ENCODE measurements around the gene RNASE2.
"Not testable (repeated sequence)": the region's sequence is repeated elsewhere in the genome, so short reads cannot be mapped to it uniquely, and the experiment has no call there.

The RNASE2 gene

GRCh38 chr14:20954736-20955537 lies at the start of gene RNASE2:
Gene RNASE2, plus strand, starts transcription at chr14:20955487. Its CDS starts 285 bp downstream, at chr14:20955772.
- not testable (repeated sequence) for DNase-seq

- DNase-seq: no peak
Observed at GRCh38 chr14:20905676-20906075, 49.6 kb upstream of the RNASE2 start.

DNA sequence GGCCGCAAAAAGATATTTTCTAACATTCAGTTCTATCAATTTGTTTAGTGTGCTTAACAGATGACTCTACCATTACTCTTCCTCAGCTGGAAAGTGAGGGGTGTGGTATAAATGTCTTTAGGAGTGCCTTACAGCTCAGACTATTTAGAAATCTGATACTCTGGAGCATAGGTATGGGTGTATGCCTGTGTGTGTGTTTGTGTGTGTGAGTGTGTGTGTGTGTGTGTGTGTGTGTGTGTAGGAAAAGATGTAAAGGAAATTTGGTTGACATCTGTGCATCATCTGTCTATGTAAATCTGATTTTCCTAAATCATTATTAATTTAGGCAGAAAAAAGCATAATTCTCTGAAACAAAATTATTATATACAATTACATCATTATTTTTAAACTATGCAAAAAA lies 48.1 kb upstream of the RNASE2 start:
- no peak for DNase-seq

GRCh38 chr14:20910822-20911221 lies 44.5 kb upstream of the RNASE2 start:
- not testable (repeated sequence) for DNase-seq

- DNase-seq: not testable (repeated sequence)
Observed at GRCh38 chr14:20919038-20919756, 36.1 kb upstream of the RNASE2 start.

- not testable (repeated sequence) for DNase-seq
Observed at GRCh38 chr14:20923766-20924297, 31.5 kb upstream of the RNASE2 start.

DNA sequence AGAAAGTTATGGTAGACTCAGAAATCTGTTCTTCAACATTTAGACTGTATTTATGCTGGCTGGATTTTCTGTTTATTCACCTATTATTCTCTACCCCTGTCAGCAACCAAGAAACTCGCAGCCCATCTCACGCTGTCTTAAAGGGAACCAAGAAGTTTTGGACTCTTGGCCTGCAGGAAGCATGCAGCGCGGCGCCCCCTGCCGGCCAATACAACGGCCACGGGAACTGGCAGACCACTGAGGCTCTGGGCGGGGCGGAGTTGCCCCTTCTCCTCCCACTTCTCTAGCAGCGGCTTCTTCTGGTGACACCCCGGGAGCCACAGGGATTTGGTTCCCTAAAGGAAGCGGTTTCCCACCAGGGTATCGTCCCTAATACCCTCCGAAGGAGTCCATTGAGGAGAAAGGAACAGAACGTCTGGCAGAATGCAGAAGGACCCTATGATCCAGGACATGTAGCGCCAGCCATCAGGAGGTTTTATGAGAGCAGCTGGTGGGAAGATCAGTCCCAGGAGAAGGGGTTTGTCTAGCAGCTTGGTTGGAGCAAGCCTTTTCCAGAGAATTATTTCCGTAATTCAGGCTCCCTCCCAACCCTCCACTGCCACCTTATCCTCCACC lies 21.0 kb upstream of the RNASE2 start:
- peak; percentile 40 to 49 for DNase-seq

DNA sequence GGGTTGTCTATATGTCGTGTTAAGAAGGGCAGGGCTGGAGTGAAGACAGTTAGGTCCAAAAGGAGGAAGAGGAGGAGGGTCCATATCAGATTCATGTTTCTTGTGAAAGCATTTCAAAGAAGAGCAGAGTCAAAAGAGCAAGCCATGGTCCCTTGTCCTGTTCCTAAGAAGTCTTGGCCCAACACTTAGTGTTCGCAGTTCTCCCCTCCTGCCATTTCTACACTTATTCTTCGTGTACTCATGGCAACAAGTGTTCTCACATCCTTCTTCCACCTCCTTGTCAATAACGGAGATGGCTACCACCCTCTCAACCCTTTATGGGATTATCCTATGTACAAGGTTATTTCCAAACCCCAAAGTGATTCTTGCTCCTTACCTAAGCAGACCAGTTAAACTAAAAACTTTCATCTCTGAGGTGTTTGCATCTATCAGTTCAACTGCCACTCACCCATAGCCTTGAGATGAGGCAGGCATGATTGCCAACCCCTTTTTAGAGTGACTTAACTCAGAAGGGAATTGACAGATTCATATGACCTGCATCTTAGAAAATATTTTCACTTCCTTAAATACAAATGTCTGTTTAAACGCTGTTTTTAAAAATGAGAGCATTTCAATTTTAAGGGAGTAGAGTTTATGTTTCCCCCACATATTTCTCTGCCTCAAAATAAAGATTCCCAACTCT lies 19.8 kb upstream of the RNASE2 start:
- DNase-seq: no peak

DNA sequence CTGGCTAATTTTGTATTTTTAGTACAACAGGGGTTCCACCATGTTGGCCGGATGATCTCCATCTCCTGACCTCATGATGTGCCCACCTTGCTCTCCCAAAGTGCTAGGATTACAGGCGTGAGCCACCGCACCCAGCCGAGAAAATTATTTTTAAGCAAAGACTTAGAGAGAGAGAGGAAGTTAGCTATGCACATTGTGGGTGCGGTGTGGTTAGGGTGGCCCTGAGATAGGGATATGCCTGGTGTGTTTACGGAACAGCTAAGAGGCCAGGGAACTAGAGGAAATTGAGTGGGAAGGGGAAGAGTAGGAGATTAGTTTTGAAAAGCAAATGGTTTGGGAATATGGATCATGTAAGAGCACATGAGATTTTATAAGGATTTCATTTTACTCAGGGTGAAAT lies 10.1 kb upstream of the RNASE2 start:
- DNase-seq: not testable (repeated sequence)

DNA sequence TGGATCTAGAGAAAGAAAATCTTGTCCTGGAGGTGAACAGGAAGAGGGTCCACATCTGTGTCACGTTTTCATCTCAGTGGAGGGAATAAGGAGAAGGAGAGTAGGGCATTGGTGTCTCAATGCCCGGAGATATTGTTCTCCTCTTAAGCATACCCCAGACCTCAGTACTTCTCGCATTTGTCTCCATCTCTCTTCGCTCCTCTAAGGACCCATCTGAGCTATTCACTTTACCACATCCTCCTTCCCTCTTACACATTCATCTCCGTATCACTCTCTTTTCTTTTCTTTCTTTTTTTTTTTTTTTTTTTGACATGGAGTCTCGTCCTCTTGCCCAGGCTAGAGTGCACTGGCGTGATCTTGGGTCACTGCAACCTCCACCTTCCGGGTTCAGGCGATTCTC lies 8.6 kb upstream of the RNASE2 start:
- not testable (repeated sequence) for DNase-seq

DNA sequence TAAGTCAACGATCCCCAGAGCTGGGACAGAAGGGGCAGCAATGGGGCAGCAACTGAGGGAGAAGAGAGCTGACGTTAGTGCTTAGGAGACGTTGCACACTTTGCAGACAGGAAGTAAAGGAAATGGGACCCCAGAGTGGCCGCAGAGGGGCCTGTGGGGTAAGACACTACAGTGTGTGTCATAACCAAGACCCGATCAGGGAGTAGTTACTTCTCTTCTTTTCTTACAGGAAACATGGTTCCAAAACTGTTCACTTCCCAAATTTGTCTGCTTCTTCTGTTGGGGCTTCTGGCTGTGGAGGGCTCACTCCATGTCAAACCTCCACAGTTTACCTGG lies 219 bp downstream of the RNASE2 start:
- DNase-seq: not testable (repeated sequence)

- DNase-seq: no peak
Observed at GRCh38 chr14:20956376-20956976, 1.2 kb downstream of the RNASE2 start.

DNA sequence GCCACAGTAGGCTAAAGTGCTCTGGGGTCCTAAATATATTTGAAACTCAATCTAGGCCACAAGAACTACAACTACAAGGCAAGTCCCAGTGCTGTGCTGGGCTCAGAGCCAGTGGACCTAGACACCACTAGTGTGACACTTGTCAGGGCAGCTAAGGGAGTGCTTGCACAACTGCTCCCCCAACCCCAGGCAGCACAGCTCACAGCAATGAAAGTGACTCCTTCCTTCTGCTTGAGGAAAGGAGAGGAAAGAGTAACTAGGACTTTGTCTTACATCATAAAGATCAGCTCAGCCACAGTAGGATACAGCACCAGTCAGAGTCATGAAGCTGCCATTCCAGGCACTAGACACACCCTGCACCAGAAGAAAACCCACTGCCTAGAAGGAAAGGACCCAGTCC lies 3.7 kb downstream of the RNASE2 start:
- not testable (repeated sequence) for DNase-seq

DNA sequence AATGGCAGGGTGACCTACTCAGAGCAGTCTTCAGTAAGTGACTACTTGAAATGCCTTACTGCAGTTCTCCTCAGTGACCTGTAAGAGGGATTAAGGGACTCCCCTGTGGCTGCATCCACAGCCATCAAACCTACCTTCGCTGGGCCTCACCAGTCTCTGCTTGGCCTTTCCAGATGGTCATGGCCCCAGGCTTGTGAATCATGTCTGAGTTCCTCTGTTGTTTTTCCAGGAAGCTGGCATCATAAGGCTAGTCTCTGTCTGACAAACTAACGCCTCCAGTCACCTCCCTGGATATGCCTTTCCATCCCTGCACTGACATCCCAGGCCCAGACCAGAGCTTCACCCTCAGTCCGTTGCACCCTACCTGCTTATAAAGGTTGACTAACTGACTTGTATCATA lies 14.0 kb downstream of the RNASE2 start:
- no peak for DNase-seq

DNA sequence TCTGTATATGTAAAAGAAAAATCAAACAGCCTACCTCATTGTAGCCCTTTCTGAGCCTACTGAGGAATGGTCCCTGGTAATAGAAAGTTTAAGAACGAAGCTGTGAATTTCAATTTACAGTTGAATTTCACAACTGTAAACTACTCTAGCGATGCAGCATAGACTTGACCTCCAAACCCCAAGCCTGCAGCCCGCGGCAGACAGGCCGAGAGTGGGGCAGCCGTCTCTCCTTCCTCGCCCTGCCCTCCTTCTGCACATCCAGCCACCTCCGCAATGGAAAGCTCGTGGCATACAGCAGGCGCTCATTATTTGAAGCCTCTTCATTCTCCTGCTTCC lies 15.3 kb downstream of the RNASE2 start:
- DNase-seq: no peak

- DNase-seq: peak; percentile 83 to 86
Observed at GRCh38 chr14:20970983-20971704, 15.9 kb downstream of the RNASE2 start.

DNA sequence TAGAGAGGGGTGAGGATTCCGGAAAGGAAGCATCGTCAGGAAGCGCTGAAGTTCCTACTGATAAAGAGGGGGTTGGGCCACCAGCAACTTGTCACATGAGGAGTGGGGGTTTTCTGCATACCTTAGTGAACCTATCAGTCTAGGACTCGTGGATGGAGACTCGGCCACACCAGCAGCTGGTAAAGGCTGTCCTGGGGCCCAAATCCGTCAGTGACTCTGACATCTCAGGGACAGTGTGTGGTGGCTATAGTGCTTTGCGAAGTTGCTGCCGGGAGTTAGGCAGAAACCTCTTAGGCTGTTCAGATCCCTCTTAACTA lies 16.4 kb downstream of the RNASE2 start:
- no peak for DNase-seq

DNA sequence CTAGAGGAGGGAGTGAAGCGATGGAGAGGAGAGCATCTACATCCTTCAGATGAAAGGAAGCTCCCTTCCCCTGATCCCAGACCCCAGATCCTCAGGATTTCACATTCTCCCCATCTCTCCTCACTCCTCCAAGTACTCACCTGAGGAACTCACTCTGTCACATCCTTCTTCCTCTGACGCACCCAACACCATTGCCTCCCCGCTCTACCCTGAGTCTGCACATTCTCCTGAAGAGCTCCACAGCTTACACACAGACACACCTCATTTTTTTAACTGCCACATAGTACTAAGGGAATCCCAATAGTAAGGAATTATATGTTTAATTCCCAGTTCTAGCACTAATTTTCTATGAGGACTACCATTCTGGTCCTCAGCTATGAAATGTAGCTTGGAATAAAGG lies 18.2 kb downstream of the RNASE2 start:
- DNase-seq: no peak

GRCh38 chr14:20976291-20976690 lies 21.0 kb downstream of the RNASE2 start:
- DNase-seq: no peak

DNA sequence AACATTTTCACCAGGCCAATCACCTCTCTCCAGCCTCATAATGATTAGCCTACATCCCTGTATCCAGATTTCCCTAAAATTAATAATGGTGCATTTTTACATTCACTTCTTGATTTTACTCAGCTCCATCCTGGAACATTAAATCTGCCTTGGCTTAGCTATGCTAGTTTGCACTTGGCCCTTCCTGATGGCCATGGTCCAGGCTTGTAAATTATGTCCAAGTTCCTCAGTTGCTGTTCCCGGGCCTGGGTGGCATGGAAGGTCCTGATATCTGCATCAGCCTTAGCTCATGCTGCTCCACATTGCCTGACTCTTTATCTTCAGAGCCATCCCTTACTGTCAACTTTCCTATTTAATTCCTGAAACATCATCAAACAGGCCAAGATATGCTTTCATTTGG lies 23.4 kb downstream of the RNASE2 start:
- DNase-seq: no peak

- DNase-seq: no peak
Observed at GRCh38 chr14:20980906-20981305, 25.6 kb downstream of the RNASE2 start.
